NCI-H82 (cell line): ENCODE measurements around the gene ATP11A.
"Not testable (repeated sequence)": the region's sequence is repeated elsewhere in the genome, so short reads cannot be mapped to it uniquely, and the experiment has no call there.

Source experiments
- DNase-seq: peaks from one replicate; lab custom pipeline; 2025; lab: John Stamatoyannopoulos, UW

Gene ATP11A

DNA sequence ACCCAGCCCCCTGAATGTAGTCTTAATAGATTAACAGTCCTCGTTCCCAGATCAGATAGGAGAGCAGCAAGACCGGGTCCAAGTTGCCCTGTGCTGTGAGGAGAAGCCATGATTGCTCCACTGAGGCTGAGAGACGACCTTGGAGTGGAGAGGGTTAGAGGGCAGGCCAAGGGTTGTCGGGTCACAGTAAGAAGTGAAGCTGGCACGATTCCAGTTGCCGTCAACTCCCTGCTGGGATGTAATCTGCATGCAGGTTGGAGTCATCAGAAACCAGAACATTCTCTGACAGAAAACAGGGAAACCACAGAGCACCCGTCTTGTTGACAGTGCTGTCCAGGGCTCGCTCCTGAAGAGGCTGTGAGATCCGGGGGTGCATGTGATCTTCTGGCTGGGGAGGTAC lies 19.0 kb upstream of the ATP11A start:
- no peak for DNase-seq

DNA sequence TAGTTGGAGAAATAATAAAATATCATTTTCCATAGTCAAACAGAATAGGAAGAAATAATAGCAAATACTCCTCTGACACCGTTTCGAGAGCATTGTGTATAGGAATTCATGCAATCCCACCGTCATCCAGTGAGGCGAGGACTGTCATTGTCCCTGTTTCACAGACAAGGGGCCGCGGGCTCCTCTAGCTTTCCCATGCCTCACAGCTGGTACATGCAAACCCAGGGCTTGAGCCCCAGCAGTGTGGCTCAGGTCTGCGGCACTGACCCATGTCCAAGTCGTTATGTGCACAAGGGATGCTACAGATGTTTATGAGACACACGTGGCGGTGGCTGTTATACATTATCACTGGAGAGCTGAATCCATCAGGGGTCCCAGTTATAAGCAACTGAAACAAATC lies 18.5 kb upstream of the ATP11A start:
- DNase-seq, result no peak

DNA sequence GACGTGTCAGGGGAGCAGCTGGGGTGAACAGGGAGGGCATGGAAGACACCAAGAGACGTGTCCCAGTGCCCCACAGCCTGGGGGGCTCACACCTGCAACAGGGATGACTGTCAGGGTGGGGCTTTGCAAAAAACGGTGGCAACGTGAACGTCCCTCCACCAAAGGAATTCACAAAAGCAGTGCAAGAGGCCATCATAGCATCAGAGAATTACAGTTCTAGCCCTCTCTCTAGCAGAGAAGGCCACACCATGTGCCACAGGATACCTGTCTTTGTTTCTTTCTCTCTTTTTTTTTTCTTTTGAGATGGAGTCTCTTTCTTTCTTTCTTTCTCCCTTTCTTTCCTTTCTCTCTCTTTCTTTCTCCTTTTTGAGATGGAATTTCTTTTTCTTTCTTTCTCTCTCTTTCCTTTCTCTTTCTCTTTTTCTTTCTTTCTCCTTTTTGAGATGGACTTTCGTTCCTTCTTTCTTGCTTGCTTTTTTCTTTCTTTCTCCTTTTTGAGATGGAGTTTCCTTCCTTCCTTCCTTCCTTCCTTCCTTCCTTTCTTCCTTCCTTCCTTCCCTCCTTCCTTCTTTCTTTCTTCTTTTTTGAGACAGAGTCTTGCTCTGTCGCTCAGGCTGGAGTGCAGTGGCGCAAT lies 17.1 kb upstream of the ATP11A start:
- DNase-seq, result no peak

GRCh38 chr13:112674412-112675365 lies 15.1 kb upstream of the ATP11A start:
- no peak for DNase-seq

DNA sequence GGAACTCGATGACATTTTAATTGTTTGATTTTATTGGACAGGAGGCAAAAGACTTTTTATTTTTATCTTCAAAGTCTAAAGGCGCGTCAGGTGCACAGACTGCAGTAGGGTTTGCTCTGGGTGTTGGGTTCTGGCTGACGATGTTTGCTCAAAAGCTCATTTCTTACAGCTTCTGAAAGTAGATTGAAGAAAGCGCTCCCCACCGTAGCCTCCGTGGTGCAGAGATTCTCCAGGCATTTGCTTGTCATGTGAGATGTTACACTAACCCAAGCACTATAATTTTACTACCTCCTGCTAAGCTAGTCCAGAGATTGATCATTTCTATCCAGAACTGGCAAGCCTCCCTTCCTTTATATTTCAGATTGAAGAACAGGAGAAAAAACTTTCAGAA lies 14.5 kb upstream of the ATP11A start:
- DNase-seq, result no peak

GRCh38 chr13:112677421-112677962 lies 12.3 kb upstream of the ATP11A start:
- not testable (repeated sequence) for DNase-seq

GRCh38 chr13:112679381-112679780 lies 10.5 kb upstream of the ATP11A start:
- DNase-seq, result no peak

GRCh38 chr13:112679932-112680677 lies 9.7 kb upstream of the ATP11A start:
- no peak for DNase-seq

DNA sequence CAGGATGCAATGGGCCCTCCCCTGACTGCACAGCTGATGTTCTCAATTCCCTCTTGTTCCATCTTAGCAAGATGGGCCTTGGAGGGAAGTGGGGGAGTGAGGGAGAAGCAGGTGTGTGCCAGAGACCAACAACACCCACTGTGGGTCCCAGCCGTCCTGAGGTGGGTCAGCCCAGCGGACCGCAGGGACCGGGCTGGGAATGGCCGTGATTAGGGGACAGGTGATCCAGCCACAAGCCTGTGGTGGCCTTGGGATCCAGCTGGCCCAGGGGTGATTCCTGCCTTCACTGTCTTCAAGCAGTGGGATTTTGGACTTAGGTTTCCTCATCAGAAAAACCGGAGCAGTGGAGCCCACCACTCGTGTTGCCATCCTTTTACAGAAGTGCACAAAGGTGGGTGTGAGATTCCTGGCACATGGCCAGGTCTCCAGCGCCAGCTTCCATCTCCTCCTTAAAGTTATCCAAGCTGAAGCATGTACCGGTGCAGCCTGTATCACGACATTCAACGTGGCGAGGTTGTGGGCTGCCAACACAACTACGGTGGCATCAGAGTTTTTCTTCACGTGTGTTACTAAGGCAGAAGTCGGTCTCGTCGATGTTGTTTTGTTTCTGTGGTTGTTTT lies 9.0 kb upstream of the ATP11A start:
- DNase-seq, result no peak

DNA sequence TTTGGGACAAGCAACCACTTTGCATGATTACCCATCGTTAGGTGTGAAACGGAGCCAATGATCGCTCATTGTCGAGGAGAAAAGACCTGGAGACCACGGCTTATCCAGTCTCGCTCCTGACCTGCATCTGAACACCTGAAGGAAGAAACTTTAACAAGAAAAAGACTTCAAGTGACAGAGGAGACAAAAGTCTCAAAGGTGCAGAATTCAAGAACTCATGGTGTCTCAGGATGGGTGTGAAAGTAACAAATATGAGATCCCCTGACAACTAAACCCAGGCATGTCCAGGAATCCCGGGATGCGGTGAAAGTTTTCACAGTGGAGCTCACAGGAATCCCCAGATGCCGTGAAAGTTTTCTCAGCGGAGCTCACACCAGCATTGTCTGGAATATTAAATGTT lies 6.3 kb upstream of the ATP11A start:
- no peak for DNase-seq

GRCh38 chr13:112684071-112684845 lies 5.6 kb upstream of the ATP11A start:
- no peak for DNase-seq

GRCh38 chr13:112685189-112685805 lies 4.5 kb upstream of the ATP11A start:
- DNase-seq, result not testable (repeated sequence)

DNA sequence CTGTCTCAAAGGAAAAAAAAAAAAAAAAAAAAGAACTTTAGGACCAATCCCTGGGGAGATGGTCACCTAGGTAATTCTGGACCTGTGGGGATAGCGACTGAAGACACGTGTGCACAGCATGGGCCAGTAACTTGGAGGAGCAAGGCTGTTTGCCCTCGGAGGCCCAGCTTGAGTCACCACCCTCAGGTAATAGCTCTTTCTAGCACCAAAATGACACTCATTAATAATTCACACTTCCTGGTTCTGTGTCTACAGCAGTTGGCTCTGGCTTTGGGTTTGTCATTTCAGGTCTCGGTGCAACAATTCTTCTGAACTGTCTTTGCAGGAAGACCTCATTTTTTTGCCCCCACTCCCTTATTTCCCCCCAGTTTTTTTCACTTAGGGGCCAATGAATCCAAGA lies 3.9 kb upstream of the ATP11A start:
- DNase-seq, result no peak

- DNase-seq, result no peak
Measured at GRCh38 chr13:112686364-112686763, 3.5 kb upstream of the ATP11A start.

DNA sequence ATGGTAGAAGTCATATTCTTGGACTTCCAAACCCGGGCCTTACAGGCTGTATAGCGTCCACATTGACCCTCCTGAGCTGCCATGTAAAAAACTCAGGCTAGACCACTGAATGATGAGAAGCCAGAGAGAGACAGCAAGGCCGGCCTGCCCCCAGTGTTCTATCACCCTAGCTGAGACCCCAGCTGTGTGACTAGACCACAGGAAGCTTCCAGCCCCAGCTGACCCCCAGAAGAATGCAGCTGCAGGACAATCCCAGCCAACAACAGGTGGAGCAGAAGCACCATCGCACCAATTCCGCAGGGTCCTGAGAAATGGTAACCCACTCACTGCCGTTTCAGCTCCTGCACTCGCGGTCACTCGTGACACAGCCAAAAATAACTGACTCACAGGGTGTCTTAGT lies 2.9 kb upstream of the ATP11A start:
- DNase-seq, result no peak

GRCh38 chr13:112687836-112688559 lies 1.8 kb upstream of the ATP11A start:
- DNase-seq, result no peak

GRCh38 chr13:112688560-112689302 lies 1.1 kb upstream of the ATP11A start:
- no peak for DNase-seq

- DNase-seq, result no peak
Measured at GRCh38 chr13:112690283-112690929, 568 bp downstream of the ATP11A start.

- no peak for DNase-seq
Measured at GRCh38 chr13:112692104-112692503, 2.3 kb downstream of the ATP11A start.
